ENCODE data around the gene AK4. TPM values are rescaled to one million over a fixed set of nuclear protein-coding genes. Genes with fewer than 3 reads are reported as not detected.

Gene AK4
- total and polyA plus RNA-seq, 2 of the 8 experiments (the other 6 are each of a cell fraction or from before 2014, with no cell fraction given) = 64.5 to 175 TPM

DNA sequence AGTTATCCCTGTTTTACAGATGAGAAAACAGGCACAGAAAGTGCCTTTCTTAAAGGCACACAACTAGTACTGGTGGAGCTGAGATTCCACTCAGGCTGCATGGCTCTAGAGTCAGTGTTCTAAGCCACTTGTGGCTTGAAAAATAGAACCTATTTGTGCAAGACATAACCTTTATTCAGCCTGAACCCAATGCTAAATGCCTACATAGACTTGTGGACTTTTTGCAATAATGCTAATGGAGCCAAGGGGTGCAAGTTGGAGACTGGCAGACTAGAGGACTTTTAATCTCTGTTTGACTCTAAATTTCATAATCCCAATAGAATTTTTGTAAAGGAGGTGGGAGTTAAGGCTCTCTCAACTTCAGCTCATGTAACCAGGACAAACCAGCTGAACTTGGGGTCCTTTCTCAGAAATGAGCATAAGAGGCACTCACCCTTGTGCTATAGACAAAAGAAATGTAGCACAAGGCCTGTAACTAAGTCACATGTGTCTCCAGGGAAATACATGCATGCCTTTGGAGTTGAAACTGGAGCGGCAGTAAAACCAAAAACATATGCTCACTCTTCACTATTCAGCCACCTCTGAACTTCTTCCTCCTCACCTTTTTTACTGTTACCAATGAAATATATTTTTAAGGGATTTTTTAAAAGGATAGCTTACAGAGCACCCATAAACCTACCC lies 43.0 kb upstream of the AK4 start:
- no peak for FAIRE-seq

More for the DNA sequence above, 43.0 kb upstream of the AK4 start:
- H4K20me1 ChIP-seq (replicated peaks in 1 of 2; ENCODE audit: control insufficient read depth in 1 of 2, insufficient read depth in 2 of 2, low read length in 2 of 2) = no peaks in the 10 kb centered on the region
- H3K56ac ChIP-seq (replicated peaks; ENCODE audit: insufficient read length, low read depth, low read length) = no peak overlapping the region
- no peak overlapping the region for H2BK20ac ChIP-seq (ENCODE audit: low read length)
- TF ChIP-seq SP4 (IDR thresholded peaks at IDR 0.05; ENCODE audit: low read length) (no peak), SIRT6 (IDR thresholded peaks at IDR 0.05; ENCODE audit: low read length) (no peak), EGR1 (IDR thresholded peaks at IDR 0.05; ENCODE audit: borderline replicate concordance, low read depth, low read length) (no peak), TBP (IDR thresholded peaks at IDR 0.05; ENCODE audit: low read depth, low read length) (no peak)
- H2AFZ ChIP-seq (ENCODE audit: low read length) = no peak overlapping the region
- no peak overlapping the region for H4K5ac ChIP-seq (ENCODE audit: insufficient read length, low read depth, low read length)
- H3K27me3 ChIP-seq (replicated peaks in 1 of 4; ENCODE audit: control insufficient read depth in 3 of 4, extremely low read depth in 1 of 4, insufficient read depth in 3 of 4, low read length in 3 of 4) = no peaks in the 10 kb centered on the region
- H2BK120ac ChIP-seq (replicated peaks; ENCODE audit: low read depth, low read length) = no peak overlapping the region
- no peak overlapping the region for H3K4me3 ChIP-seq (ENCODE audit: extremely low read depth in 1 of 4, insufficient read depth in 2 of 4, low read depth in 3 of 4, low read length in 4 of 4)
- DNase-seq (ENCODE audit: low read depth in 1 of 2, low spot score in 2 of 2) = no peak
- H2BK12ac ChIP-seq (ENCODE audit: low read depth, low read length) = no peak overlapping the region
- H4K91ac ChIP-seq (replicated peaks; ENCODE audit: insufficient read length, low read length) = no peak overlapping the region
- WGBS, 2 experiments (ENCODE audit: extremely low coverage in 1 of 2, insufficient coverage in 1 of 2, insufficient read length in 1 of 2, insufficient replicate concordance in 2 of 2, low coverage in 1 of 2, low lambda C conversion rate in 2 of 2, missing lambda C conversion rate in 1 of 2) = 88% methylated on average over 1 of the region's 1 CpG; no CpG with 5 or more reads in 1 of the 2 experiments
- H3K79me1 ChIP-seq (ENCODE audit: low read depth, low read length) = no peaks in the 10 kb centered on the region
- no peak overlapping the region for H3K27ac ChIP-seq (ENCODE audit: low read depth, low read length)
- no peaks in the 10 kb centered on the region for H3K4me1 ChIP-seq (replicated peaks in 1 of 4; ENCODE audit: control insufficient read depth in 3 of 4, insufficient read depth in 4 of 4, low read length in 3 of 4)
- H2BK5ac ChIP-seq (ENCODE audit: low read depth, low read length) = no peak overlapping the region
- no peaks in the 10 kb centered on the region for H3K23me2 ChIP-seq (ENCODE audit: low read depth, low read length)
- H3K36me3 ChIP-seq (ENCODE audit: control insufficient read depth in 2 of 4, insufficient read depth in 4 of 4, low read length in 3 of 4) = no peaks in the 10 kb centered on the region
- H3K4me2 ChIP-seq (ENCODE audit: insufficient read depth in 1 of 2, low read depth in 2 of 2, low read length in 2 of 2) = no peak overlapping the region
- H3K23ac ChIP-seq (ENCODE audit: insufficient read length) = no peak overlapping the region
- H3K9ac ChIP-seq (replicated peaks in 1 of 4; ENCODE audit: extremely low read depth in 1 of 4, low read depth in 3 of 4, low read length in 3 of 4) = no peak overlapping the region
- CTCF ChIA-PET (ENCODE audit: partially characterized antibody) = interaction anchor here (1.0 to 1.8 kb wide), 3 partner anchors 19 to 236 kb away, joined by 3 read pairs; no protein-coding TSS in a partner anchor
- no peak overlapping the region for H3K4ac ChIP-seq (replicated peaks; ENCODE audit: insufficient read length, low read depth, low read length)
- no peaks in the 10 kb centered on the region for H3K9me3 ChIP-seq (ENCODE audit: insufficient read depth in 2 of 2, low read depth in 1 of 2, low read length in 1 of 2)
- H3K14ac ChIP-seq (ENCODE audit: insufficient read length) = no peak overlapping the region
- H2BK15ac ChIP-seq (ENCODE audit: low read length) = no peak overlapping the region
- no peaks in the 10 kb centered on the region for H3K79me2 ChIP-seq (ENCODE audit: control insufficient read depth in 1 of 2, insufficient read depth in 2 of 2, low read length in 2 of 2)
- H2AK5ac ChIP-seq (ENCODE audit: low read depth, low read length) = no peak overlapping the region
- POLR2A ChIA-PET (ENCODE audit: partially characterized antibody) = no interaction called here
- H4K8ac ChIP-seq (ENCODE audit: extremely low read depth, insufficient read depth, low read length) = no peak overlapping the region
- no peak overlapping the region for H3K18ac ChIP-seq (ENCODE audit: extremely low read depth, low read length)

Measured in H1 (cell line).